ENCODE measurements around the gene FAM25G.

DNA sequence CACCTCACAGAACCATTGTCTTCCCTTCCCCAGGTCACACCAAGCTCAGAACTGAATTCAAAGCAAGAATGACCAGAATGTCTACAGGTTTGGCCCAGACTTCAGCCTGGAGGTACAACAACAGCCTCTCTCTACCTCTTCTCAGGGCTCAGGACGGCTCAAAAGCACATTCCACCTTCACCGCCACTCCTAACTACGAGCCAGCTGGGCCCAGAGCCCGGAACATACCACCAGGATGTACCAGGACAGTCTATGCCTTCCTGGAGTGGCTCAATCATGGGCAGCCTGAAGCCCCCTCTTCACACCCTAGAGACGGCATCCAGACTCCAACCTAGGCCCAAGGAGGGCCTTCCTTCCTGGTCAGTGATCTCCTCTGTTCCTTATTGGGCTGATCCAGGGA is 49.1 kb downstream of the FAM25G start:
- TF ChIP-seq, protein P1, sequence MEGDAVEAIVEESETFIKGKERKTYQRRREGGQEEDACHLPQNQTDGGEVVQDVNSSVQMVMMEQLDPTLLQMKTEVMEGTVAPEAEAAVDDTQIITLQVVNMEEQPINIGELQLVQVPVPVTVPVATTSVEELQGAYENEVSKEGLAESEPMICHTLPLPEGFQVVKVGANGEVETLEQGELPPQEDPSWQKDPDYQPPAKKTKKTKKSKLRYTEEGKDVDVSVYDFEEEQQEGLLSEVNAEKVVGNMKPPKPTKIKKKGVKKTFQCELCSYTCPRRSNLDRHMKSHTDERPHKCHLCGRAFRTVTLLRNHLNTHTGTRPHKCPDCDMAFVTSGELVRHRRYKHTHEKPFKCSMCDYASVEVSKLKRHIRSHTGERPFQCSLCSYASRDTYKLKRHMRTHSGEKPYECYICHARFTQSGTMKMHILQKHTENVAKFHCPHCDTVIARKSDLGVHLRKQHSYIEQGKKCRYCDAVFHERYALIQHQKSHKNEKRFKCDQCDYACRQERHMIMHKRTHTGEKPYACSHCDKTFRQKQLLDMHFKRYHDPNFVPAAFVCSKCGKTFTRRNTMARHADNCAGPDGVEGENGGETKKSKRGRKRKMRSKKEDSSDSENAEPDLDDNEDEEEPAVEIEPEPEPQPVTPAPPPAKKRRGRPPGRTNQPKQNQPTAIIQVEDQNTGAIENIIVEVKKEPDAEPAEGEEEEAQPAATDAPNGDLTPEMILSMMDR (IDR thresholded peaks at IDR 0.05), result no peak
- TF ChIP-seq POLR2A (IDR thresholded peaks at IDR 0.05), result no peak
